SK-N-SH (cell line): ENCODE results near the gene HPCAL1. TPM values are rescaled to one million over a fixed set of nuclear protein-coding genes. Genes with fewer than 3 reads are reported as not detected.

Experiments
- CTCF ChIA-PET: fragments of 300-600, 350-600 bp; formaldehyde crosslinking; extraction: SDS; loops from one replicate; lab custom pipeline; 2021; lab: Yijun Ruan, JAX
- POLR2A ChIA-PET: fragments of 350-600 bp; sonication (Branson Sonifier 250); formaldehyde crosslinking; extraction: SDS; loops from one replicate; lab custom pipeline; 2020; ENCODE audit warnings: antibody characterized with exemption, inconsistent platforms; lab: Yijun Ruan, JAX
- DNase-seq: peaks from one replicate; pipeline ENCODE4 v3.0.0; 2012
- H2AFZ ChIP-seq: fragments of 200-600 bp; sonication (generic); 2 replicates; pipeline ENCODE4 v1.8.1; 2016; ENCODE audit warnings: antibody characterized with exemption, mild to moderate bottlenecking, low read depth
- H3F3A ChIP-seq: fragments of 200-600 bp; sonication (generic); replicated peaks from 2 replicates; pipeline ENCODE3; 2016; ENCODE audit warnings: antibody characterized with exemption, mild to moderate bottlenecking; ENCODE audit not compliant: insufficient read depth
- H3K27ac ChIP-seq, 2 experiments: fragments of 200-500 bp in 1 of 2; fragments of 200-600 bp in 1 of 2; sonication (Bioruptor generic) in 1 of 2; sonication (generic), shearing (Covaris generic) in 1 of 2; 2 replicates each; pipeline versions ENCODE4 v1.5.1 to v1.6.1; 2014 to 2016; ENCODE audit warnings: low read depth in 2 of 2, inconsistent platforms in 1 of 2, low read length in 1 of 2, mild to moderate bottlenecking in 1 of 2, mixed read lengths in 1 of 2
- H3K27me3 ChIP-seq: fragments of 200-600 bp; sonication (generic), shearing (Covaris generic); 2 replicates; pipeline ENCODE4 v1.6.1; 2016; ENCODE audit warnings: mixed run types; ENCODE audit not compliant: insufficient read depth
- H3K36me3 ChIP-seq, 2 experiments: fragments of 200-500 bp in 1 of 2; fragments of 200-600 bp in 1 of 2; sonication (Bioruptor generic) in 1 of 2; sonication (generic) in 1 of 2; replicated peaks in 1 of 2; 2 replicates each; pipeline versions ENCODE3 to v1.5.1; 2014 to 2016; ENCODE audit warnings: low read length in 1 of 2, mild to moderate bottlenecking in 1 of 2; ENCODE audit not compliant: insufficient read depth in 2 of 2, control insufficient read depth in 1 of 2
- H3K4me1 ChIP-seq, 2 experiments: fragments of 200-500 bp in 1 of 2; fragments of 200-600 bp in 1 of 2; sonication (Bioruptor generic) in 1 of 2; sonication (generic), shearing (Covaris generic) in 1 of 2; 2 replicates each; pipeline versions ENCODE4 v1.5.1 to v1.6.1; 2014 to 2016; ENCODE audit warnings: low read depth in 1 of 2, low read length in 1 of 2, mixed run types in 1 of 2; ENCODE audit not compliant: insufficient read depth in 2 of 2, control insufficient read depth in 1 of 2
- H3K4me2 ChIP-seq: fragments of 200-600 bp; sonication (generic), shearing (Covaris generic); 2 replicates; pipeline ENCODE4 v1.6.1; 2017; ENCODE audit warnings: mixed run types
- H3K4me3 ChIP-seq, 2 experiments: fragments of 200-500 bp in 1 of 2; fragments of 200-600 bp in 1 of 2; sonication (Bioruptor generic) in 1 of 2; sonication (generic), shearing (Covaris generic) in 1 of 2; 2 replicates each; pipeline versions ENCODE4 v1.5.1 to v1.8.1; 2014 to 2016; ENCODE audit warnings: low read depth in 2 of 2, inconsistent platforms in 1 of 2, low read length in 1 of 2, mild to moderate bottlenecking in 1 of 2, mixed read lengths in 1 of 2, moderate library complexity in 1 of 2
- H3K79me2 ChIP-seq: fragments of 200-600 bp; sonication (generic); 2 replicates; pipeline ENCODE4 v1.8.1; 2017; ENCODE audit warnings: mild to moderate bottlenecking; ENCODE audit not compliant: insufficient read depth
- H3K9ac ChIP-seq: fragments of 200-600 bp; sonication (generic); 2 replicates; pipeline ENCODE4 v1.6.1; 2017; ENCODE audit warnings: mixed run types
- H3K9me2 ChIP-seq: fragments of 200-600 bp; sonication (generic); 2 replicates; pipeline ENCODE4 v1.6.1; 2017; ENCODE audit warnings: mixed run types
- H3K9me3 ChIP-seq: fragments of 200-600 bp; sonication (generic); 2 replicates; pipeline ENCODE4 v1.6.1; 2017; ENCODE audit warnings: mixed run types, mild to moderate bottlenecking, moderate library complexity
- H4K20me1 ChIP-seq: fragments of 200-600 bp; sonication (generic); 2 replicates; pipeline ENCODE4 v1.6.1; 2017; ENCODE audit warnings: mild to moderate bottlenecking, mixed run types; ENCODE audit not compliant: insufficient read depth
- ELF1 ChIP-seq: IDR thresholded peaks from 2 replicates; pipeline ENCODE4 v1.4.0; 2012
- EP300 ChIP-seq, 2 experiments: IDR thresholded peaks; 2 replicates each; pipeline versions ENCODE4 v1.4.0 to v1.6.1; 2012; ENCODE audit warnings: borderline replicate concordance in 1 of 2, low read depth in 1 of 2, low read length in 1 of 2
- EZH2phosphoT487 ChIP-seq: fragments of 200-600 bp; sonication (generic); IDR thresholded peaks from 2 replicates; pipeline ENCODE4 v1.6.1; 2017; ENCODE audit warnings: low read depth, mixed run types, mild to moderate bottlenecking, antibody characterized with exemption, moderate library complexity, borderline replicate concordance
- FOSL2 ChIP-seq: IDR thresholded peaks from 2 replicates; pipeline ENCODE4 v1.4.0; 2012; ENCODE audit warnings: low read depth, mild to moderate bottlenecking, moderate library complexity, borderline replicate concordance
- FOXJ3 ChIP-seq: sonication (generic); formaldehyde crosslinking; IDR thresholded peaks from 2 replicates; pipeline ENCODE4 v1.5.1; 2020; ENCODE audit warnings: mild to moderate bottlenecking, missing genetic modification reagents
- GABPA ChIP-seq: IDR thresholded peaks from 2 replicates; pipeline ENCODE4 v1.4.0; 2012; ENCODE audit warnings: low read depth, mild to moderate bottlenecking
- GATA2 ChIP-seq: sonication (generic); formaldehyde crosslinking; IDR thresholded peaks from 2 replicates; pipeline ENCODE4 v1.5.0; 2020; ENCODE audit warnings: mild to moderate bottlenecking, missing genetic modification reagents
- MXI1 ChIP-seq: IDR thresholded peaks from 2 replicates; pipeline ENCODE4 v1.6.1; 2012; ENCODE audit warnings: mild to moderate bottlenecking, low read depth, low read length, improper control_type of control experiment
- NFIC ChIP-seq: IDR thresholded peaks from 2 replicates; pipeline ENCODE4 v1.4.0; 2012; ENCODE audit warnings: borderline replicate concordance
- NRF1 ChIP-seq: IDR thresholded peaks from 2 replicates; pipeline ENCODE4 v1.6.1; 2012; ENCODE audit warnings: low read depth, mild to moderate bottlenecking, low read length
- POLR2AphosphoS5 ChIP-seq: IDR thresholded peaks from 2 replicates; pipeline ENCODE4 v1.6.1; 2012; ENCODE audit warnings: low read depth, low read length
- RAD21 ChIP-seq: IDR thresholded peaks from 2 replicates; pipeline ENCODE4 v1.6.1; 2012; ENCODE audit warnings: mild to moderate bottlenecking, low read length
- RCOR1 ChIP-seq: fragments of 150-350 bp; IDR thresholded peaks from 2 replicates; pipeline ENCODE4 v1.6.1; 2017; ENCODE audit warnings: antibody characterized with exemption, low read length
- RFX5 ChIP-seq: IDR thresholded peaks from 2 replicates; pipeline ENCODE4 v1.6.1; 2012; ENCODE audit warnings: mild to moderate bottlenecking, improper control_type of control experiment, low read length
- YY1 ChIP-seq: IDR thresholded peaks from 2 replicates; pipeline ENCODE4 v1.4.0; 2012; ENCODE audit warnings: low read depth, mild to moderate bottlenecking
- WGBS: methylation state at CpG from one replicate; pipeline ENCODE4 v1.1.6; 2017; ENCODE audit warnings: low lambda C conversion rate; 5-methylcytosine and 5-hydroxymethylcytosine counted together
- polyA plus RNA-seq, 3 experiments: library from polyadenylated mRNA; depleted of rRNA; stranded (reverse); fragments of >200 nt; gene quantifications; 2 replicates each; pipeline ENCODE4 v1.2.3, GENCODE V29; 2012
- TF ChIP-seq, protein P1 (sequence below): IDR thresholded peaks from 2 replicates; pipeline ENCODE4 v1.4.0; 2012; ENCODE audit warnings: low read depth, borderline replicate concordance
- TF ChIP-seq, protein P2 (sequence below): IDR thresholded peaks from 2 replicates; pipeline ENCODE4 v1.4.0; 2012; ENCODE audit warnings: low read depth
- TF ChIP-seq, protein P3 (sequence below): fragments of 200-600 bp; sonication (generic); IDR thresholded peaks from 2 replicates; pipeline ENCODE4 v1.6.1; 2017; ENCODE audit warnings: antibody characterized with exemption, mild to moderate bottlenecking, moderate library complexity
- TF ChIP-seq, protein P4 (sequence below): fragments of 150-350 bp; IDR thresholded peaks from 2 replicates; pipeline ENCODE4 v1.6.1; 2016; ENCODE audit warnings: mild to moderate bottlenecking, low read depth, low read length

Gene HPCAL1
- polyA plus RNA-seq, 1 of the 3 experiments (the other 2 are of a cell fraction), result 77.0 TPM

DNA sequence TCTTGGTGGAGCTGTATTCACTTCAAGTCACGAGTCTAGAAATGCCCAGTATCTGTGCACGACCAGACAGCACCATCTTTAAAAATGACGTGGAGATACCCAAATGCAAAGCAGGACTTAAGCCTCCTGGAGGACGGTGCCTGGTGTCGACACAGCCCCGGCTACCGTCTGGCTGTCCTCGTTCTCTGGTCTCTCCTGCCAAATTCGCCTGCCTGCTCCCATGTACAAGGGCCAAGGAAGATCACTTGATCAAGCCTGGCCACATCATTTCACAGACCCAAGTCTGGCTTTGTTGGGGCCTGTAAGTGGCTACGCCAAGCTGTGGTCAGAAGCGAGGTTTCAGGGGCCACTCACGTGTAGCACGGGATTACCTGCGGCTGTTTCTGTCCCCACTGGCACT is 136.0 kb downstream of the HPCAL1 start:
- Histone ChIP-seq H3K27ac (no peak overlapping the region), H3K9ac (no peak overlapping the region), H3F3A (peaks cover 51% of the 10 kb centered on the region), H2AFZ (no peak overlapping the region), H3K36me3 (peaks cover 50% of the 10 kb centered on the region in 2 experiments), H3K79me2 (peaks cover 14% of the 10 kb centered on the region; the same call in 1 of the 2 replicates), H3K4me1 (peaks cover 0 to 4% of the 10 kb centered on the region in 2 experiments; a peak in 1 of 4 replicates), H3K27me3 (no peaks in the 10 kb centered on the region), H4K20me1 (peaks cover 27% of the 10 kb centered on the region), H3K9me3 (no peaks in the 10 kb centered on the region), H3K4me3 (no peak overlapping the region), H3K4me2 (no peak overlapping the region), H3K9me2 (no peaks in the 10 kb centered on the region)
- WGBS, result 96% methylated on average over 14 of the region's 14 CpGs
- CTCF ChIA-PET, result interaction anchor here (0.7 to 14.3 kb wide), 6 partner anchors 9 to 364 kb away, joined by 3 to 413 read pairs (median 73); partner anchors contain the start of genes CYS1, ODC1 and RRM2
- DNase-seq, result no peak
- POLR2A ChIA-PET, result interaction anchor here (0.6 to 3.0 kb wide), 2 partner anchors 9 to 372 kb away, joined by 3 to 11 read pairs; partner anchors contain the start of gene ODC1
- no peak for TF ChIP-seq FOSL2
- TF ChIP-seq, protein P1, sequence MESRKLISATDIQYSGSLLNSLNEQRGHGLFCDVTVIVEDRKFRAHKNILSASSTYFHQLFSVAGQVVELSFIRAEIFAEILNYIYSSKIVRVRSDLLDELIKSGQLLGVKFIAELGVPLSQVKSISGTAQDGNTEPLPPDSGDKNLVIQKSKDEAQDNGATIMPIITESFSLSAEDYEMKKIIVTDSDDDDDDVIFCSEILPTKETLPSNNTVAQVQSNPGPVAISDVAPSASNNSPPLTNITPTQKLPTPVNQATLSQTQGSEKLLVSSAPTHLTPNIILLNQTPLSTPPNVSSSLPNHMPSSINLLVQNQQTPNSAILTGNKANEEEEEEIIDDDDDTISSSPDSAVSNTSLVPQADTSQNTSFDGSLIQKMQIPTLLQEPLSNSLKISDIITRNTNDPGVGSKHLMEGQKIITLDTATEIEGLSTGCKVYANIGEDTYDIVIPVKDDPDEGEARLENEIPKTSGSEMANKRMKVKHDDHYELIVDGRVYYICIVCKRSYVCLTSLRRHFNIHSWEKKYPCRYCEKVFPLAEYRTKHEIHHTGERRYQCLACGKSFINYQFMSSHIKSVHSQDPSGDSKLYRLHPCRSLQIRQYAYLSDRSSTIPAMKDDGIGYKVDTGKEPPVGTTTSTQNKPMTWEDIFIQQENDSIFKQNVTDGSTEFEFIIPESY, result no peak
- TF ChIP-seq, all 33 proteins: peak for 0

DNA sequence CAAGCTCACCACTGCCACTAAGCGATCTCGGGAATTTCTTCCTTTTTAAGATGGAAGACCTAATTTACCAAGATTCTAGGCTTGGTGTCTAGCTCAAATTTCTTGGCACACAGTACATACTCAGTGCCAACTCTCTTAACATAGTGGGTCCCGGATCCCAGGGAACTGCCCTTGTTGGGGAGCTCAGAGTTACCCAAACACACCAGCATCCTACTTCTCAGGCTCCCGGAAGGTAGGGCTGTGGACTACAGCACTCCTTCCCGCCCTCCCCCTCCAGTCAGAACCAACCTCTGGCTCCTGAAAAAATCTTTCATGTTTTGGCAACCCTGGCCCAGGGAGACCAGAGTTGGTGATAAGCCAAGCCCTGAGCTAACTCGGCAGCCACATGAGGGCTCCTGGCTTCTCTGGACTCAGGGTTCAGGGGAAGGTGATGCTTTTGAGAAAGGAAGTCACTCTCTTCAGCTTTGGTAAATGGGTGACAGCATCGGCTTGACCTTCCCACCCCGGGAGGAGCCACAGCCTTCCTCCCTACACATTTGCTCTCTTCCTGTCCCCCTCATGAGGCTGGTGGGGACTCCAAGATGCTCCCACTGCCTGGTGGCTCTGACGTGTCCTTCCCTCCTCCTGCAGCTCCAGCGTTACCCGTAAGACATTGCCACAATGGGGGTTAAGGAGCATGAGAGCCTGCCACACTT is 136.6 kb downstream of the HPCAL1 start:
- peaks cover 56 to 57% of the 10 kb centered on the region in 2 experiments for H3K36me3 ChIP-seq
- no peaks in the 10 kb centered on the region for H3K9me2 ChIP-seq
- no peak for DNase-seq
- H3F3A ChIP-seq, result peaks cover 51% of the 10 kb centered on the region
- peaks cover under 1 to 4% of the 10 kb centered on the region in 2 experiments; a peak in 1 of 4 replicates for H3K4me1 ChIP-seq
- H3K9ac ChIP-seq, result no peak overlapping the region
- peaks cover 33% of the 10 kb centered on the region for H4K20me1 ChIP-seq
- peaks cover 20% of the 10 kb centered on the region; the same call in 1 of the 2 replicates for H3K79me2 ChIP-seq
- CTCF ChIA-PET, result interaction anchor here (0.7 to 14.3 kb wide), 8 partner anchors 8 to 364 kb away, joined by 3 to 413 read pairs (median 6); partner anchors contain the start of genes CYS1, ODC1 and RRM2
- H2AFZ ChIP-seq, result no peak overlapping the region
- POLR2A ChIA-PET, result interaction anchor here (0.6 to 3.0 kb wide), 2 partner anchors 9 to 372 kb away, joined by 3 to 11 read pairs; partner anchors contain the start of gene ODC1
- no peaks in the 10 kb centered on the region for H3K9me3 ChIP-seq
- H3K27ac ChIP-seq, result no peak overlapping the region
- 94% methylated on average over 10 of the region's 11 CpGs for WGBS
- no peaks in the 10 kb centered on the region for H3K27me3 ChIP-seq
- no peak overlapping the region for H3K4me3 ChIP-seq
- no peak overlapping the region for H3K4me2 ChIP-seq
- TF ChIP-seq POLR2AphosphoS5 (no peak), RFX5 (no peak), MXI1 (no peak), GABPA (no peak), EZH2phosphoT487 (no peak), RAD21 (no peak), FOXJ3 (CRISPR knock-in tag) (no peak), NFIC (no peak), EP300 (IDR thresholded peaks at IDR 0.05; ENCODE audit: borderline replicate concordance in 1 of 2, low read depth in 1 of 2, low read length in 1 of 2) (no peak), YY1 (no peak), NRF1 (no peak), GATA2 (no peak), ELF1 (no peak), RCOR1 (no peak)
- TF ChIP-seq, protein P2, sequence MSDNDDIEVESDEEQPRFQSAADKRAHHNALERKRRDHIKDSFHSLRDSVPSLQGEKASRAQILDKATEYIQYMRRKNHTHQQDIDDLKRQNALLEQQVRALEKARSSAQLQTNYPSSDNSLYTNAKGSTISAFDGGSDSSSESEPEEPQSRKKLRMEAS, result no peak
- TF ChIP-seq, protein P3, sequence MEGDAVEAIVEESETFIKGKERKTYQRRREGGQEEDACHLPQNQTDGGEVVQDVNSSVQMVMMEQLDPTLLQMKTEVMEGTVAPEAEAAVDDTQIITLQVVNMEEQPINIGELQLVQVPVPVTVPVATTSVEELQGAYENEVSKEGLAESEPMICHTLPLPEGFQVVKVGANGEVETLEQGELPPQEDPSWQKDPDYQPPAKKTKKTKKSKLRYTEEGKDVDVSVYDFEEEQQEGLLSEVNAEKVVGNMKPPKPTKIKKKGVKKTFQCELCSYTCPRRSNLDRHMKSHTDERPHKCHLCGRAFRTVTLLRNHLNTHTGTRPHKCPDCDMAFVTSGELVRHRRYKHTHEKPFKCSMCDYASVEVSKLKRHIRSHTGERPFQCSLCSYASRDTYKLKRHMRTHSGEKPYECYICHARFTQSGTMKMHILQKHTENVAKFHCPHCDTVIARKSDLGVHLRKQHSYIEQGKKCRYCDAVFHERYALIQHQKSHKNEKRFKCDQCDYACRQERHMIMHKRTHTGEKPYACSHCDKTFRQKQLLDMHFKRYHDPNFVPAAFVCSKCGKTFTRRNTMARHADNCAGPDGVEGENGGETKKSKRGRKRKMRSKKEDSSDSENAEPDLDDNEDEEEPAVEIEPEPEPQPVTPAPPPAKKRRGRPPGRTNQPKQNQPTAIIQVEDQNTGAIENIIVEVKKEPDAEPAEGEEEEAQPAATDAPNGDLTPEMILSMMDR, result no peak
- TF ChIP-seq, protein P1, result no peak
- TF ChIP-seq, protein P4, sequence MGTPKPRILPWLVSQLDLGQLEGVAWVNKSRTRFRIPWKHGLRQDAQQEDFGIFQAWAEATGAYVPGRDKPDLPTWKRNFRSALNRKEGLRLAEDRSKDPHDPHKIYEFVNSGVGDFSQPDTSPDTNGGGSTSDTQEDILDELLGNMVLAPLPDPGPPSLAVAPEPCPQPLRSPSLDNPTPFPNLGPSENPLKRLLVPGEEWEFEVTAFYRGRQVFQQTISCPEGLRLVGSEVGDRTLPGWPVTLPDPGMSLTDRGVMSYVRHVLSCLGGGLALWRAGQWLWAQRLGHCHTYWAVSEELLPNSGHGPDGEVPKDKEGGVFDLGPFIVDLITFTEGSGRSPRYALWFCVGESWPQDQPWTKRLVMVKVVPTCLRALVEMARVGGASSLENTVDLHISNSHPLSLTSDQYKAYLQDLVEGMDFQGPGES, result no peak
